Fibroblast of lung (primary cell): ENCODE measurements around the gene MATN3.

Experiments used
- CTCF ChIP-seq, 2 donors: IDR thresholded peaks in 1 of 2; conservative IDR thresholded peaks in 1 of 2; 1 replicate in 1 of 2; 2 replicates in 1 of 2; pipeline ENCODE4 v1.5.1; 2011 to 2012; ENCODE audit warnings: low read length in 2 of 2, control low read depth in 1 of 2, inconsistent platforms in 1 of 2, low read depth in 1 of 2, mild to moderate bottlenecking in 1 of 2
- EZH2 ChIP-seq: IDR thresholded peaks from 2 replicates; pipeline ENCODE4 v1.5.1; 2012; ENCODE audit warnings: low read length, control low read depth, mild to moderate bottlenecking; ENCODE audit errors: missing control alignments

DNA sequence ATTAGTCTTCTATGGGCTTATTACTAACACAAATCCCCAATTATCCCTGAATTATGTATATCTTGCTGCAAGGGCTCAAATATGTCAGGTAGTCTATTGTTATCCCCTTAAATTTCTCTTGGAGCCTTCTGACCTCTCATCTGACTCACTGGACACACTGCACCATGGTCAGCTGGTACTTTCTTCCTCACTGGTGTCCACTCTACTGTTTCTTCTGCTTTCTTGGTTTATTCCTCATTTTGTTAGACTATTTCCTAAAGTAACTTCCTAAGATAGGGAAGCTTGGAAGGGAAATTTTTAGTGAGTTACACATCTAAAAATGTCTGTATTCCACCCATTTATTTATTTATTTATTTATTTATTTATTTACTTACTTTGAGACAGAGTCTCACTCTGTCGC, 49.1 kb downstream of the MATN3 start:
- TF ChIP-seq CTCF (conservative IDR thresholded peaks at IDR 0.05 in 1 of 2, IDR thresholded peaks at IDR 0.05 in 1 of 2; ENCODE audit: low read depth in 1 of 2, low read length in 2 of 2) (no peak), EZH2 (no peak)
